Measurements from ENCODE around the gene KRTAP4-9.
"Not testable (repeated sequence)": the region's sequence is repeated elsewhere in the genome, so short reads cannot be mapped to it uniquely, and the experiment has no call there.

The KRTAP4-9 gene

GRCh38 chr17:41098481-41098880 lies 6.7 kb upstream of the KRTAP4-9 start:
- no peak for FAIRE-seq

- FAIRE-seq: not testable (repeated sequence)
These were observed 5.3 kb upstream of the KRTAP4-9 start for GRCh38 chr17:41099682-41100480.

- FAIRE-seq: no peak
These were observed 3.5 kb upstream of the KRTAP4-9 start, which contains the start of gene KRTAP4-16 for GRCh38 chr17:41101586-41102259. Gene KRTAP4-16 (minus strand): TSS chr17:41102209. CDS start chr17:41102209, 0 bp downstream.

DNA sequence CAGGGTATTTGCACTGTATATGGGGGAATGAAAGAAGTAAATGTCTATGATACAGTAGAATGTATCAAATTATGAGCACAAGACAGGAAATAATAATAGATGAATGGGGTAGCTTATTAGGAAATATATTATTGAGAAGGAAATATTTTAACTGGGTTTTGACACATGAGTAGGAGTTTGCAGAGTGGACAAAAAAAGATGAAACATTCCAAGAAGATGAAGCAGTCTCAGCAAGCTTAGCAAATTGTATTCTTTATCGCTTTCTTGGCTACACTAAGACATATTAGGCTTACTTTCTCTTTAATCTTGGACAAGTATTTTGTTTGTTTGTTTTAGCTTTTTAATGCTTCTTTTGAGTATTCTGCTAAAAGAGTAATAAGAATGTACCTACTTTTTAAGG lies 1.3 kb upstream of the KRTAP4-9 start:
- FAIRE-seq: no peak

GRCh38 chr17:41104386-41105038 lies 677 bp upstream of the KRTAP4-9 start:
- not testable (repeated sequence) for FAIRE-seq

DNA sequence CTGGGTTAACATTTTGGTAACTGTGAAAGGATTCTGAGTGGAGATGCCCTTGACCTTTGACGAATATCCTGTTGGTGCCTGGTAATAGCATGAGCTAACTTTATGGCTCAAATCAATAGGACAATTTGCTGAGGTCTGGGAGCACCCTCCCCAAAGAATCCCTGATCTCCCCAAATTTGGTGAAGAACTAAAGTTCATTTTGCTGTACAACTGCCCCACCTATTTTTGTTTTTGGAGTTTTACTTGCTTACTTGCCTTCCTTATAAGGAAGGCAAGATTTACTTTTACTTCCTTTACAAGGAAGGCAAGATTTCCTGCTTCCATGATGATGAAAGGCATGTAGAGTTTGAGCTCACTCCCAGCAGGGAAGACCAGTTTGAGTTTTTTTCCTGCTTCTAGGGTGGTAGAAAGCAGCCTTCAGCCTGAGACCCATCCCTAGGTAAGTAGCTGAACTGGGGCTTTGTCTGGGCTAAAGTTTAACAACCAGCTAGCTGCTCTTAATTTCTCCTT lies 2.8 kb downstream of the KRTAP4-9 start:
- FAIRE-seq: no peak

- FAIRE-seq: not testable (repeated sequence)
These were observed 3.7 kb downstream of the KRTAP4-9 start for GRCh38 chr17:41108728-41109386.

DNA sequence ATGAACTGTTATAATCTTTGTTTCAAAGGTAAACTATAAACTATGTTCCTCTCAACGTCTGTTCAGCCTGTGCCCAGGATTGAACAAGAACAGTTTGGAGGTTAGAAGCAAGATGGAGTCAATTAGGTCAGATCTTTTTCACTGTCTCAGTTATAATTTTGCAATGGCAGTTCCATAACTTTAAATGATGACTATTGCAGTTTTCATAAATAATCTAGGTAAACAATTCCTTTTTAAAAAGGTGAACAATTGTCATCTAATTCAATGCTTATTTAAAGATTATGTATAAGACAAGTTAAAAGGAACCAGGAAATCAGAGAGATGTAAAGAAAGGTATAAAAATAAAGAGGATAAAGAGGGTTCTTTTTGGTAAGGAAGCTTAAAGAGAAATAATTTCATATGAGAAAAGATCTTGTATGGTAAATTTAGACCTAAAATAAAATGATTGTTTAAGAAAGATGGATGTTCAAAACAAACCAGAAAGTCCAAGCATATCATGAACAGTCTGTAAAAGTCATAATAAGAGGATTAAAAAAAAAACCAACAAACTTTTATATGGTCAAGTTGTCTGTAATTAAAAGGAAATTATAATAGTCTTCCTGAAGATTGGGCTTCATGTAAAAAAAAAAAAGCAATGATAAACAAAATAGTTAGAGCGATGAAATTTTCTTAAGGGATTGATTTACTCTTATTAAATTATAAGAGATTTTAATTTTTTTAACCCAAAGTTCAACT lies 6.1 kb downstream of the KRTAP4-9 start:
- no peak for FAIRE-seq

DNA sequence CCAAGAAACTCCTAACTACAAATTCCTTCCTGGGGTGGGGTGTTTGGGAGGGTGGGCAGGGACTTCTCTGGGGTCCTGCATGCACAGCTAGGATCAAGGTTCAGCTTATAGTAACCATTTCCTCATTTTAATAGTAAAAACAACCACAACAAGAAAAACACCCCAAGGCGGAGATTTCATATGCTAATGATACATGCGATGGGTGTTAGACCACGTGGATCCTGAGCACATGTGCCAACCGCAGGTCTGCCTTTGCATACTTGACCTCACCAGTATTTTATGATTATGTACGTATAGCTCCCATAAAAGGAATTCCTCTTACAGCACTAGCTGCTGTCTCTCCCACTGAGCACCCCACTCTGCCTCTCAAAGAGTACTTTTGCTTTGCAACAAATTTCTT lies 11.1 kb downstream of the KRTAP4-9 start:
- no peak for FAIRE-seq

DNA sequence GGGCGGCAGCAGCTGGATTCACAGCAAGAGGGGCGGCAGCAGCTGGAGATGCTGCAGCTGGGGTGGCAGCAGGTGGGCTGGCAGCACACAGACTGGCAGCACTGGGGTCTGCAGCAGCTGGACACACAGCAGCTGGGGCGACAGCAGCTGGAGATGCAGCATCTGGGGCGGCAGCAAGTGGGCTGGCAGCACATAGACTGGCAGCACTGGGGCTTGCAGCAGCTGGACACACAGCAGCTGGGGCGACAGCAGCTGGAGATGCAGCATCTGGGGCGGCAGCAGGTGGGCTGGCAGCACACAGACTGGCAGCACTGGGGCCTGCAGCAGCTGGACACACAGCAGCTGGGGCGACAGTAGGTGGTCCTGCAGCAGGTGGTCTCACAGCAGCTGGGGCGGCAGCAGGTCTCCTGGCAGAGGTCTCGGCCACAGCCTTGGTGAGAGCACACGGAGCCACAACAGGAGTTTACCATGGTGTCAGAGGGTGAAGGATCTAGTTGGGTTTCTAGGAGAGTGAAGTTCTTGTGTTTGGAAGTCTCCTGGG lies 12.7 kb downstream of the KRTAP4-9 start, which contains the start of gene KRTAP4-11:
Gene KRTAP4-11, minus strand, starts transcription at position 528 of the 541 bp plus-strand sequence. Its CDS starts 58 bp downstream, at position 470.
- FAIRE-seq: not testable (repeated sequence)

DNA sequence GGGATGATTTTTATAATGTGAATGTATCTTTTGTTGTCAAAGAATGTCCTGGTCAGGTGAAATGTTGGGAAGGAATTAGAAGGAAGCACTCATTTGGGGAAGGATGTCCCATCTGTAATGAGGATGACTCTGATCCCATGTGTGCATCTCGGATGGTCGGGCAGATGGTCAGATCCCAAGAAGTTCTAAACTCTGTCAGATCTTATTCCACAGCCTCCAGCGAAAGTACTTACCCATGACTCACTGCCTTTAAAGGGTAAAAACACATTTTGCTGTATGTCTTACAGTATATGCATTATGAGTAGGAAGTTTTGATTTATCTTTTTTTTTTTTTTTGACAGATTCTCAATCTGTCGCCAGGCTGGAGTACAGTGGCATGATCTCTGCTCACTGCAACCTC lies 13.5 kb downstream of the KRTAP4-9 start:
- FAIRE-seq: no peak

DNA sequence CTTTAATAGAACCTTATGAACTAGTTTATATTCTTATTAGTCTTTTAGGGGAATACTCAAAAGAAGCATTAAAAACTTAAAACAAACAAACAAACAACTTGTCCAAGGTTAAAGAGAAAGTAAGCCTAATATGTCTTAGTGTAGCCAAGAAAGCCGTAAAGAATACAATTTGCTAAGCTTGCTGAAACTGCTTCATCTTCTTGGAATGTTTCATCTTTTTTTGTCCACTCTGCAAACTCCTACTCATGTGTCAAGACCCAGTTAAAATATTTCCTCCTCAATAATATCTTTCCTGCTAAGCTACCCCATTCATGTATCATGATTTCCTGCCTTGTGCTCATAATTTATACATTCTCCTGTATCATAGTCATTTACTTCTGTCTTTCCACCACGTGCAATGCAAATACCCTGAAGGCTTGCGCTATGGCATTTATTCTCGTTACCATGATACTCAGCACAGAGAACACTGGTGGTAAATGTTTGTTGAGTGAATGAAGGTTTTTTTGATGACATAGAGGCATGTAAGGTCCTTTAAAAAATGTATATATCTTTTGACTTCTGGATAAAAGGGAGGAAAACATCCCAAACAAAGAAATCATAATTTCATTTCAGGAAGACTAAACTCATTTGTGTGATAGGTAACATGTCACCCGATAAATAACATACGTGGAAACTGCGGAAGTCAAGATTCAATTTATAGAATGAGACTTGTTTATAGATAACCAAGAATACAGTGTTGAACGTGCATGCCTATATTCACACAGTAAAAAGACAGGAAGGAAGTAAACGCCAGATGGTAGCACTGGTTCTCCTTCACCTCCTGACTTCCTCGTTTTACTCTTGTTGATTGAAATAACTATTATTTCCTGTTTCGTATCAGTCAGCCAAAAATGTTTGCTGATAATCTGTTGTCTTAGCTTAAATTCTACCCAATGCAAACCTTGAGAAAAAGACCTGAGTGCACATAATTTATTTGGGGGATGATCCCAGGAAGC lies 14.8 kb downstream of the KRTAP4-9 start:
- not testable (repeated sequence) for FAIRE-seq

- no peak for FAIRE-seq
These were observed 16.6 kb downstream of the KRTAP4-9 start for GRCh38 chr17:41121742-41122141.

DNA sequence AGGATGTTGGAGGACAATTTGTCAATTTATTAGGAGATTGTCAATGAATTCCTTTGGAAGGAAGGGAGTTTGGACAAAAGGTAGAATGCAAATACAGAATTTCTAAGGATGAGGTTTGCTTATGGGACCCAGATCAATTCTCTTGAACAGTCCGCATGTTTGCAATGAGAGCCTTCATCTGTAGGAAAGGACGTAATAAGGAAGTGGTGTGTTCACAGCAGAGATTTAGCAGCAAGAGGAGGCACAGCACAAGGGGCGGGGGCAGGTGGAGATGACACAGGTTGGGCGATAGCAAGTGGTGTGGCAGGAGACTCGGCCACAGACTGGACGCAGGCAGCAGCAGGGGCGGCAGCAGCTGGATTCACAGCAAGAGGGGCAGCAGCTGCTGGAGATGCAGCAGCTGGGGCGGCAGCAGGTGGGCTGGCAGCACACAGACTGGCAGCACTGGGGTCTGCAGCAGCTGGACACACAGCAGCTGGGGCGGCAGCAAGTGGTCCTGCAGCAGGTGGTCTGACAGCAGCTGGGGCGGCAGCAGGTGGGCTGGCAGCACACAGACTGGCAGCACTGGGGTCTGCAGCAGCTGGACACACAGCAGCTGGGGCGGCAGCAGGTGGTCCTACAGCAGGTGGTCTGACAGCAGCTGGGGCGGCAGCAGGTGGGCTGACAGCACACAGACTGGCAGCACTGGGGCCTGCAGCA lies 18.3 kb downstream of the KRTAP4-9 start:
- not testable (repeated sequence) for FAIRE-seq

GRCh38 chr17:41123991-41124371 lies 18.8 kb downstream of the KRTAP4-9 start, which contains the start of gene KRTAP4-12:
Gene KRTAP4-12 (minus strand): TSS chr17:41124182. CDS start chr17:41124122, 60 bp downstream.
- not testable (repeated sequence) for FAIRE-seq

- FAIRE-seq: no peak
These were observed 19.9 kb downstream of the KRTAP4-9 start for GRCh38 chr17:41125064-41125463.

- FAIRE-seq: no peak
These were observed 21.2 kb downstream of the KRTAP4-9 start for GRCh38 chr17:41126412-41126811.

DNA sequence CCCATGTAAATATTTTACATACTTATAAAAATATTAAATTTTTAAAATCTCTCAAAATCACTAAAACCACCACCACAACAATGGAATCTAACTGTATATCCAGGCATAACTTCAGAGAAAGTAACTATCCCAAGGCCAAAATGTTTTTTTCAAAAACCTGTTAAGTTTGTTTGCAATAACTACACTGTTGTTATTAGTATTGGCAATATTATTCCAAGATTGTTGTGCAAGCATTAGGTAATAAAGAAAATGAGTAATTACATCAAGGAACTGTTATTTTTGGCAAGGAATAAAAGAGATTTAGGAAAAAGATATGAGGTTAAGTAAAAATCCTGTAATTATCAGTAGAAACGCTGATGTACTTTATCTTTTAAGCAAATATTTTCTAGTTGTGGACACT lies 22.2 kb downstream of the KRTAP4-9 start:
- no peak for FAIRE-seq

DNA sequence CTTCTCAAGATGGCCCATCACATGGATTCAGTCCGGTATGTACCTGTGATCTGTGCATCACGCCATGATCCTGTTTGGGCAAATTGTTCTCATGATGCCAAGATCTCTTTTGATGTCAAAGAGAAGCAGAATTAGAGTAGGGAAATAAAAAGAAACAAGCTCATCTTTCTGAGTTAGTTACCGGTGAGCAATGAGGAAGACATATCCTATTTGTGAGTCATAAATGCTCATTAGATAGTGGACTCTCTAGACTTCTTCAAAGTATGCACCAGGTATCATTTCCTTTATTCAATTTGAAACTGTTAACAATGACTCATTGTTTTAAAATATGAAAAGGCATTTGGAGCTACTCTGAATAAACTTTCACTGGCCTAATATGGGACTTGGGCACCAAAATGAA lies 26.8 kb downstream of the KRTAP4-9 start:
- no peak for FAIRE-seq
